HFFc6 (cell line): Measurements from ENCODE around the gene PRIM2. TPM values are rescaled to one million over a fixed set of nuclear protein-coding genes. Genes with fewer than 3 reads are reported as not detected.
"Not testable (repeated sequence)": the region's sequence is repeated elsewhere in the genome, so short reads cannot be mapped to it uniquely, and the experiment has no call there.

Experiments used
- DNase-seq: peaks from one replicate; pipeline ENCODE4 v3.0.0-alpha.2; 2018
- H3K27ac Mint-ChIP-seq: 2 replicates; pipeline ENCODE4 v1.8.0; 2020; ENCODE audit warnings: mild to moderate bottlenecking, mixed read lengths
- H3K27me3 Mint-ChIP-seq: 2 replicates; pipeline ENCODE4 v1.8.0; 2021; ENCODE audit warnings: mild to moderate bottlenecking, moderate library complexity, mixed read lengths; ENCODE audit not compliant: insufficient read depth
- H3K36me3 Mint-ChIP-seq: 2 replicates; pipeline ENCODE4 v1.8.0; 2021; ENCODE audit warnings: low read depth, mixed read lengths
- H3K4me1 Mint-ChIP-seq: 2 replicates; pipeline ENCODE4 v1.8.0; 2020; ENCODE audit warnings: low read depth, mixed read lengths
- H3K4me3 Mint-ChIP-seq: 2 replicates; pipeline ENCODE4 v1.8.0; 2020; ENCODE audit warnings: mild to moderate bottlenecking, moderate library complexity, mixed read lengths
- H3K9me3 Mint-ChIP-seq: 2 replicates; pipeline ENCODE4 v1.8.0; 2020; ENCODE audit warnings: mild to moderate bottlenecking, mixed read lengths
- total RNA-seq, 6 experiments: library from RNA; stranded (reverse); fragmentation: NEBNext Ultra II Directional; extraction: Animal tissue kit (Norgen Biotek cat#: 25700); gene quantifications; 2 replicates in 1 of 6; 3 replicates in 5 of 6; pipeline ENCODE4 v1.2.3, GENCODE V29; 2021
- TF ChIP-seq, protein P1 (sequence below): fragments of 200-600 bp; sonication (generic); IDR thresholded peaks from 2 replicates; pipeline ENCODE4 v1.5.0; 2021; ENCODE audit warnings: antibody characterized with exemption, mild to moderate bottlenecking

PRIM2 gene
- total RNA-seq, 6 experiments from 2014 or later, result 32.6 to 46.8 (median 43.0) TPM

DNA sequence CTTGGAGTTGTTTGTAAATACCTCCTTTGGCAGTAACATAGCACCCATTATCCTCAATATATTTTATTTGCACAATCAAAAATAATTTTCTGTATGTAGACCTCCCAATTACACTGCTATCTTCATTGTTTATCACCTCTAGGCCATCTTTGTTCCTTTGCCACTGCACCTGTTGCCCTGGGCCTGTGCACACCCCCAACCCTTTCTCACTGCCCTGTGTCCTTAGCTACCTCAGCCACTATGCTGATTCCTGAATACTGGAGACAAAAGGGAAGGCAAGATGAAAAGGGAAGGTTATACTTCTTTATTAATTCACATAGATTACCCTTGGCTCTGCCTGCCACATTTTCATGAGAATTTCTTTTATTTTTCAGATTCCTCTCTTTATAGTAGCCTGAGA lies 127.9 kb downstream of the PRIM2 start:
- Mint-ChIP-seq H3K36me3 (peaks cover 30% of the 10 kb centered on the region), H3K27ac (peak overlapping the region; percentile 78), H3K4me1 (peaks cover 65% of the 10 kb centered on the region)
- not testable (repeated sequence) for H3K4me3 Mint-ChIP-seq, H3K27me3 Mint-ChIP-seq, H3K9me3 Mint-ChIP-seq, DNase-seq

DNA sequence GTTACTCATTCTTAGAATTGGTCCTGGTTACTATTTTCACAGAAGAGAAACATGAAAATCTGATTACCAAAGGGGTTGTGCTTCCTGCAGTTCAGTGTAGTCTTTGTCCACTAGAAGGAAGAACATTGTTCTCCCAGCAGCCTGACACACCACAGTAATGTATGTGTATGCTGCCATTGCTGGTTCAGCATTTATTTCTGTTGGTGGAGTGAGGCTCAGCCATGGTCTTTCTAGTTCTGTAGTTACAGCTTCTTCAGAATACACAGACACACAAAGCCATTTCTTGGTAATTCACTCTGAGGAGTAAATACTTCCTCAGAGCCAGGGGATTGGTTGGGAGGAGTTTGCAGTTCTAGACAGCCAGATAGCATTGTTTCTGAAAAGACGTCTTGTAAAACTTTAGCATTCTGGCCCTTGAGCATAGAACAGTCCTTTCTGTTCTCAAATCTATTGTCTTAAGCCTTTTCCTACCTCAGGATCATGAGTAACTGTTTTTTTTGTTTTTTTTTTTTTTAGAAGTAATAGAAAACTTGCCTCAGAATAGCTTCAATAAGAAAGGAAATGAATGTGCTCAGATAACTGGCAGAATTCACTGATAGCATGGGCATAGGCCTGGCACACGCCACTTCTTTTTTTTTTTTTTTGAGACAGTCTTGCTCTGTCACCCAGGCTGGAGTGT lies 128.5 kb downstream of the PRIM2 start:
- H3K9me3 Mint-ChIP-seq, H3K4me3 Mint-ChIP-seq, H3K27me3 Mint-ChIP-seq, DNase-seq: not testable (repeated sequence)
- Mint-ChIP-seq H3K36me3 (peaks cover 30% of the 10 kb centered on the region), H3K27ac (peak overlapping the region; percentile 70), H3K4me1 (peaks cover 60% of the 10 kb centered on the region)

DNA sequence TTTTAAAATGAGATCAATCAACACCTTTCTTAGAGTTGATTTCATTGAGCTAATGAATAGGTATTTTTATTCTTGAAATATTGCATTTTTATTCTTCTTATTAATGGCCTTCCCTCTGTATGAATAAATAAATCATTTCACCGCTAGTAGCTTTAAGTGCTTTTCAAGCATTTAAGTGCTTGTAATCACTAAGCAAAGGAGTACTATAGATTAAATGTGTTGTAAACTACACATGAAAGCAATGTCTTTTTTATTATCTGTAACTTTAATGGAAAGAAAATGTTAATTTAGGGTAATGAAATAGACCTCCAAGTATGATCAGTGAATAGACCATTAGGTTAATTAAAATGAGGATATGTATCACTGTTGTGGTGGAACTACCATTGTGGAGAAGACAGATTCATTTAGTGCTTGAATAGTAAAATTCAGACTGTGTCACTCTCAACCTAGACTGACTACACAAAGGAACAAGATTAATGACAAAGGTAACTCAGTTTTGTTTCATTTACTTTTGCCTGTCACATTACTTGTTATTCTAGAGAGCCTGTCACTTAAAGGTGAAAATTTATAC lies 132.2 kb downstream of the PRIM2 start:
- Mint-ChIP-seq H3K9me3 (peaks cover 17% of the 10 kb centered on the region), H3K4me1 (peaks cover 31% of the 10 kb centered on the region), H3K36me3 (peaks cover 49% of the 10 kb centered on the region)
- H3K4me3 Mint-ChIP-seq, DNase-seq, H3K27me3 Mint-ChIP-seq, H3K27ac Mint-ChIP-seq: not testable (repeated sequence)

DNA sequence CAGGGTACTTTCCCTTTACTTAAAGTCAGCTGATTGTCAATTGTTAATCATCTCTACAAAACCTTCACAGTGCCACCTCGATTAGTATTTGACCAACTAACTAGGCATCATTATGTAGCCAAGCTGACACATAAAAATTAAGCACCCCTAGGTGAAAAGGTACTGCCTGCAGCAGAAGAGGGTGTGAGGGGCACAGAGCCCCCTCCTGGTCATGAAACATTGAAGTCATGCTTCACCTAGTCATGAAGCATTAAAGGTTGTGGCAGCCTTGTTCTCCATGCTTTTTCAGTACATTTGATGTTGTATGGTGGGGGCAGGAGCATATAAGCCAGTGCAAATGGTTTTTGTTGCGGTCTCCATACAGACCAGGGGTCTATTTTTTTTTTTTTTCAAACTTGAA lies 142.4 kb downstream of the PRIM2 start:
- not testable (repeated sequence) for H3K4me3 Mint-ChIP-seq, DNase-seq, H3K27ac Mint-ChIP-seq, H3K27me3 Mint-ChIP-seq
- Mint-ChIP-seq H3K36me3 (peaks cover 30% of the 10 kb centered on the region), H3K9me3 (peaks cover 22% of the 10 kb centered on the region), H3K4me1 (peaks cover 35% of the 10 kb centered on the region)
- TF ChIP-seq, protein P1, sequence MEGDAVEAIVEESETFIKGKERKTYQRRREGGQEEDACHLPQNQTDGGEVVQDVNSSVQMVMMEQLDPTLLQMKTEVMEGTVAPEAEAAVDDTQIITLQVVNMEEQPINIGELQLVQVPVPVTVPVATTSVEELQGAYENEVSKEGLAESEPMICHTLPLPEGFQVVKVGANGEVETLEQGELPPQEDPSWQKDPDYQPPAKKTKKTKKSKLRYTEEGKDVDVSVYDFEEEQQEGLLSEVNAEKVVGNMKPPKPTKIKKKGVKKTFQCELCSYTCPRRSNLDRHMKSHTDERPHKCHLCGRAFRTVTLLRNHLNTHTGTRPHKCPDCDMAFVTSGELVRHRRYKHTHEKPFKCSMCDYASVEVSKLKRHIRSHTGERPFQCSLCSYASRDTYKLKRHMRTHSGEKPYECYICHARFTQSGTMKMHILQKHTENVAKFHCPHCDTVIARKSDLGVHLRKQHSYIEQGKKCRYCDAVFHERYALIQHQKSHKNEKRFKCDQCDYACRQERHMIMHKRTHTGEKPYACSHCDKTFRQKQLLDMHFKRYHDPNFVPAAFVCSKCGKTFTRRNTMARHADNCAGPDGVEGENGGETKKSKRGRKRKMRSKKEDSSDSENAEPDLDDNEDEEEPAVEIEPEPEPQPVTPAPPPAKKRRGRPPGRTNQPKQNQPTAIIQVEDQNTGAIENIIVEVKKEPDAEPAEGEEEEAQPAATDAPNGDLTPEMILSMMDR, result peak; percentile 24; the same call in 1 of the 2 replicates

DNA sequence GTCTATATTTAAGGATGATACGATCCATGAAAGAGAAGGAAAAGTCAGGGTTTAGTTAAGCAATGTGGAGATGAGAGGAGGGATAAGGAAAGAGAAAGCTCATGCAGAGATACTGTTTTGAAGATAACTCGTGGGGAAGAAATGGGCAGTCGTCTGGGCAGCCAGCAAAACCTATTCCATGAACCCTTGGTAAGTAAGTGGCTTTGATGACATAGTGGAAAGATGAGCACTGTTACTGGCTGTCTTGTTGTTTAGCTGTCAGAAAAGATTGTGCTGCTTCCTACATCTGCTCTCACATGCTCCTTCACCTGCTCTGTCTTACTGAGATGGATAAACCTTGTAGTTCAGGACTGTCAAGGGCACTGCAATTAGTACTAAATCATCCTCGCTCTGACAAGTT lies 143.6 kb downstream of the PRIM2 start:
- peaks cover 13% of the 10 kb centered on the region for H3K9me3 Mint-ChIP-seq
- H3K27me3 Mint-ChIP-seq, H3K4me3 Mint-ChIP-seq, DNase-seq: not testable (repeated sequence)
- peaks cover 18% of the 10 kb centered on the region for H3K36me3 Mint-ChIP-seq
- H3K4me1 Mint-ChIP-seq, result peaks cover 35% of the 10 kb centered on the region
- peak overlapping the region; percentile 51; the same call in 1 of the 2 replicates for H3K27ac Mint-ChIP-seq

DNA sequence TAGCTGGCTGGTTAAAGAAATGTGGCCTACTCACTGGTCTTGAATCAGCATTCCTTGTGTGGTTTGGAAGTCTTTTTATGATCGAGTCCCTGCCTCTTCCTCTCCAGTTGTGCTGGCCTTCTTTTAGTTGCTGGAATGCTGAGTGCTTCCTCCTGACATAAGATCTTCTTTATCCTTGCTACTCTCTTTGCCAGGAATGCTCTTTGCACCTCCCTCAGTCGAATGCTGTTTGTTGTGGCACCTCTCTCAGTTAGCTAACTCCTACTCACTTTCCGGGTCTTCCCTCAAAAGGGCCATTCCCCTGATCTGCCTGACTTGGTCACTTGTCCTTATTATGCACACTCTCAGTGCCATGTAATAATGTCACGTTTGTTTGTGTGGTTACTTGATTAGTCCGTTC lies 146.4 kb downstream of the PRIM2 start:
- peaks cover 11% of the 10 kb centered on the region for H3K9me3 Mint-ChIP-seq
- H3K36me3 Mint-ChIP-seq, result peaks cover 19% of the 10 kb centered on the region
- not testable (repeated sequence) for DNase-seq, H3K4me3 Mint-ChIP-seq, H3K27me3 Mint-ChIP-seq
- H3K4me1 Mint-ChIP-seq, result peaks cover 40% of the 10 kb centered on the region
- peak overlapping the region; percentile 81 for H3K27ac Mint-ChIP-seq

DNA sequence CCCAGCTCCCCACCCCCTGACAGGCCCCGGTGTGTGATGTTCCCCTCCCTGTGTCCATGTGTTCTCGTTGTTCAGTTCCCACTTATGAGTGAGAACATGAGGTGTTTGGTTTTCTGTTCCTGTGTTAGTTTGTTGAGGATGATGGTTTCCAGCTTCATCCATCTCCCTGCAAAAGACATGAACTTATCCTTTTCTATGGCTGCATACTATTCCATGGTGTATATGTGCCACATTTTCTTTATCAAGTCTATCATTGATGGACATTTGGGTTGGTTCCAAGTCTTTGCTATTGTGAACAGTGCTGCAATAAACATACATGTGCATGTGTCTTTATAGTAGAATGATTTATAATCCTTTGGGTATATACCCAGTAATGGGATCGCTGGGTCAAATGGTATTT lies 148.5 kb downstream of the PRIM2 start:
- Mint-ChIP-seq H3K36me3 (peaks cover 19% of the 10 kb centered on the region), H3K4me1 (peaks cover 54% of the 10 kb centered on the region), H3K9me3 (peaks cover 11% of the 10 kb centered on the region)
- not testable (repeated sequence) for H3K27ac Mint-ChIP-seq, H3K27me3 Mint-ChIP-seq, H3K4me3 Mint-ChIP-seq, DNase-seq

DNA sequence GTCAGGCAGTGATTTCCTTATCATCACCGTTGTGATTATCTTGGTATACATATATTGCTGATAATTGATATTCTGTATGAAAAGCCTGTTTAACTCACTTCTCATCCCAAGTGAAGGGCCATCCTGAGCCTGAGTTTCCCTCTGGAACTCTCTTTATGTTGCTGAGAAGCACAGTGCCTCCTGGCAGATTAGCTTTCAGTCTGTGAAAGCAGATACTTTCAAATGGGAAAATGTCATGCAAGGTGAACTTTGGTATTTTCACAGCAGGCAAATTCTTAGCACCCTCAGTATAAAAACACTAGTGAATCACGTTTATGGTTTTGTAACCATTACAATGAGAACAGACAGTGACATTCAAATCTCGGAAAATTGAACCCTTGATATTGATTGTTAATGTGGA lies 151.6 kb downstream of the PRIM2 start:
- no peak for DNase-seq
- Mint-ChIP-seq H3K27me3 (no peaks in the 10 kb centered on the region), H3K4me3 (no peak overlapping the region), H3K9me3 (peaks cover 11% of the 10 kb centered on the region), H3K36me3 (peaks cover 19% of the 10 kb centered on the region), H3K4me1 (peaks cover 67% of the 10 kb centered on the region), H3K27ac (peak overlapping the region; percentile 54)
- TF ChIP-seq, protein P1, result no peak

DNA sequence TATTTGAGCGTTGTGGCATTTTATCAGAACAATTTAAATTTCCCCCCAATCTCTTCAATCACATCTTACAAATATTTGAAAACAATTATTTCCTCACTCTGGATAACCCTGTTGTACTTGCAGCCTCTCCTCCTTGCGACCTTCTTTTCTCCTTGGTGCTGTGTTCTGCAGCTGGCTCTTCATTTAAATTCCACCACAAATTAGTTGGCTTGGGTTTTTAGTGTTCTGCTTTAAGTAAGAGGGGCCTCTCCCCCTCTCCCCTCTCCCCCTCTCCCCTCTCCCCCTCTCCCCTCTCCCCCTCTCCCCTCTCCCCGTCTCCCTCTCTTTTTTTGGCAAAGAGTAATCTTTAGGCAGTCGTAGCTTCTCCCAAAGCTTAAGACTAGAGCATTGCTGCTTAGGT lies 152.7 kb downstream of the PRIM2 start:
- H3K9me3 Mint-ChIP-seq, result peaks cover 11% of the 10 kb centered on the region
- not testable (repeated sequence) for H3K4me3 Mint-ChIP-seq, DNase-seq, H3K27ac Mint-ChIP-seq, H3K27me3 Mint-ChIP-seq
- peaks cover 69% of the 10 kb centered on the region for H3K4me1 Mint-ChIP-seq
- H3K36me3 Mint-ChIP-seq, result peaks cover 19% of the 10 kb centered on the region

DNA sequence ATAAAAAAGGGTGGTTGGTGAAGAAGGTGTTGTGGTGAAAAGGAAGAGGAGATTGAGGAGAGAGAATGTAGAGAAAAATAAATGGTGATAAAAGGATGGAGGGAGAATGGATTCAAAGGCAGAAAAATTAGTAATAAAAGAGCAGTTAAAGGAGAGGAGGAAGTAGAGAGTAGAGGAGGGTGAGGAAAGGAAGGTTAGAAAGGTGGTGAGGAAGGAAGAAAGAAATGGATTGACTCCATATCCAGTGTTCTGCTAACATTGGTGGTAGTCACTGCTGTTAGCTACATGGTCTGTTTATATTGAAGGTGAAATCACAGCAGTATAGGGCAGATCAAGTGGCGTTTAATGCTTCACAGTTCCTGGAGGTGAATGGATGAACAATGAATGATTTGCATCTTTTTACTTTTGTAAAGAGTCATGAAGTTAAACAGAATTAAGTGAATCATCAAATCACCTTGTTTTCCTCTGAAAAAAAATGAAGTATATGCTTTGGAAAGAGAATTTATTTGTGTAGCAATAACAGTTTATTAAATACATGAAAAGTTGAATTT lies 154.0 kb downstream of the PRIM2 start:
- Mint-ChIP-seq H3K36me3 (peaks cover 18% of the 10 kb centered on the region), H3K4me3 (peak overlapping the region; percentile 27; the same call in 1 of the 2 replicates), H3K9me3 (peaks cover 11% of the 10 kb centered on the region), H3K27ac (peak overlapping the region; percentile 88), H3K4me1 (peaks cover 80% of the 10 kb centered on the region)
- H3K27me3 Mint-ChIP-seq, DNase-seq: not testable (repeated sequence)

DNA sequence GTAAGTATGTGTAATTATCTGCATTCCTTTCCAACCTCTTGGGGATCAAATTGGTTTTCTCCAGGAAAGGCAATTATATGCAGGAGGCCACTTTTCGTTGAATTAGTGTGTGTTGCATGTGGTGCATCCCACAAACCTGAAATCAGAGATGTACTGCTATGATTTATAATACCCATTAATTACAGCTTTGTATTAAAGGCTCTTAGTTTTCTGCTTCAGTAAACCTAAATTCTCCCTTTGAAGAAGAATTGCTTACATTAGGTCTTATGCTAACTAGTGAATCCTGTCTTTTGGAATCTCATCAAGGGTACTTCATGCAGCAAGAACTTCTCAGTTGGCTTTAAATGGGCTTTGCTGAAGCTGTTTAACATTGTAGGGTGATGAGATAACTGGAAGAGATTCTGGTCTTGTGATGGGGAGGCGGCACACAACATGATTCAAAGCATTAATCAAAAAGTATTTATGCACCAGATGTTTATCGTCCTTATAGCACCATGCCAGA lies 155.5 kb downstream of the PRIM2 start:
- Mint-ChIP-seq H3K4me3 (peak overlapping the region; percentile 53), H3K4me1 (peaks cover 75% of the 10 kb centered on the region), H3K27ac (peak overlapping the region; percentile 88)
- H3K27me3 Mint-ChIP-seq, H3K9me3 Mint-ChIP-seq, H3K36me3 Mint-ChIP-seq: not testable (repeated sequence)
- DNase-seq, result peak; percentile 93
